Coronary artery (tissue), 2 donors: ENCODE results near the gene UBE2H.
"Not testable (repeated sequence)": the region's sequence is repeated elsewhere in the genome, so short reads cannot be mapped to it uniquely, and the experiment has no call there.

Source experiments
- DNase-seq: peaks from one replicate; pipeline ENCODE4 v3.0.0-alpha.2; 2017; ENCODE audit warnings: low spot score
- H3K27ac ChIP-seq, 2 donors: fragments of 200-600 bp; sonication (generic); one replicate each; pipeline ENCODE4 v1.5.1; 2016 to 2019
- H3K4me3 ChIP-seq: fragments of 200-600 bp; sonication (generic); 2 replicates; pipeline ENCODE4 v1.5.1; 2016; ENCODE audit warnings: mild to moderate bottlenecking, moderate library complexity
- TF ChIP-seq, protein P1 (sequence below): fragments of 200-600 bp; sonication (generic); IDR thresholded peaks from one replicate; pipeline ENCODE4 v1.5.1; 2019; ENCODE audit warnings: antibody characterized with exemption

The UBE2H gene

DNA sequence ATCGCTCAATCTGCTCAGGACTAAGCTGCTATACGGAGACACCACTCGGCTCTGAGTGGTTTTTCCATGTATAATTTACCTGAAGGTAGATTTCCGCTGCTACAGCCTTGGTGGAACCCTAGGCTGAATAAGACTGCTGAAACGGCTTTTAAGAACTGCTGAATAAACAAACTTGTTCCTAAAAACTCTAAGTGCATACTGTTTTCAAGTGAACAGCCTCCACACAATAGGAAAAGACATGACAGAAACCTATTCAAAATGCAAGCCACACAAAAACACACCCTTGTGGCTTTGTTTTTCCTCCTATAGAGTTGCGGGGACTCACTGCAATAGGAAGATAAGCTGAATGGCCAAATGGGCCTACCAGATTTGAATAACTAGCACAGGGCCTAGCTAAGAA lies 117.2 kb downstream of the UBE2H start:
- TF ChIP-seq, protein P1, sequence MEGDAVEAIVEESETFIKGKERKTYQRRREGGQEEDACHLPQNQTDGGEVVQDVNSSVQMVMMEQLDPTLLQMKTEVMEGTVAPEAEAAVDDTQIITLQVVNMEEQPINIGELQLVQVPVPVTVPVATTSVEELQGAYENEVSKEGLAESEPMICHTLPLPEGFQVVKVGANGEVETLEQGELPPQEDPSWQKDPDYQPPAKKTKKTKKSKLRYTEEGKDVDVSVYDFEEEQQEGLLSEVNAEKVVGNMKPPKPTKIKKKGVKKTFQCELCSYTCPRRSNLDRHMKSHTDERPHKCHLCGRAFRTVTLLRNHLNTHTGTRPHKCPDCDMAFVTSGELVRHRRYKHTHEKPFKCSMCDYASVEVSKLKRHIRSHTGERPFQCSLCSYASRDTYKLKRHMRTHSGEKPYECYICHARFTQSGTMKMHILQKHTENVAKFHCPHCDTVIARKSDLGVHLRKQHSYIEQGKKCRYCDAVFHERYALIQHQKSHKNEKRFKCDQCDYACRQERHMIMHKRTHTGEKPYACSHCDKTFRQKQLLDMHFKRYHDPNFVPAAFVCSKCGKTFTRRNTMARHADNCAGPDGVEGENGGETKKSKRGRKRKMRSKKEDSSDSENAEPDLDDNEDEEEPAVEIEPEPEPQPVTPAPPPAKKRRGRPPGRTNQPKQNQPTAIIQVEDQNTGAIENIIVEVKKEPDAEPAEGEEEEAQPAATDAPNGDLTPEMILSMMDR, result no peak
- DNase-seq, result no peak
- Histone ChIP-seq H3K27ac (no peak overlapping the region), H3K4me3 (no peak overlapping the region)

- DNase-seq, H3K4me3 ChIP-seq: not testable (repeated sequence)
Observed at GRCh38 chr7:129833353-129833752, 119.4 kb downstream of the UBE2H start.

GRCh38 chr7:129832701-129833227 lies 120.0 kb downstream of the UBE2H start:
- Histone ChIP-seq H3K4me3 (no peak overlapping the region), H3K27ac (no peak overlapping the region)
- TF ChIP-seq, protein P1, result no peak
- DNase-seq, result no peak

More at GRCh38 chr7:129833353-129833752, 119.4 kb downstream of the UBE2H start:
- not testable (repeated sequence) for H3K27ac ChIP-seq

DNA sequence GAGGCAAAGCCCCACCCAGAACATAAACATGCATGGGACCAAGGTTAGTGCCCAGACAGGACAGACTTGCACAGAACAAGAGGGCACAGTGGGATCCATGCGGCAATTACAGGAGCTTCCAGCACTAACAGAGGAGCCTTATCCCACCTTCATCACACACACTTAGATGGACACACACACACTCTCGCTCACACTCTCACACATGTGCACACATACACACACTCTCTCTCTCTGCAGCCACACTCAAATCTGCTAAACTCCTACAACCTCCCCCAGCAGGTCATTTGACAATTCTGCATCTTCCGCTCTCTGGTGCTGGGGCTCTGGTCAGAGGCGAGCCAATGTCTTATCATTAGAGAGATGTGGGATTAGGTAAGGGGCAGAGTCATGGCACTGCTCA lies 120.5 kb downstream of the UBE2H start:
- peak overlapping the region in 1 of 2 donors; percentile 82 for H3K27ac ChIP-seq

GRCh38 chr7:129831424-129832058 lies 121.2 kb downstream of the UBE2H start:
- no peak for DNase-seq
- TF ChIP-seq, protein P1, result no peak
- Histone ChIP-seq H3K27ac (peak overlapping the region; percentile 46 to 82), H3K4me3 (no peak overlapping the region)

More for the DNA sequence above, 120.5 kb downstream of the UBE2H start:
- TF ChIP-seq, protein P1, result no peak
- DNase-seq, result no peak
- H3K4me3 ChIP-seq, result no peak overlapping the region

GRCh38 chr7:129830949-129831348 lies 121.8 kb downstream of the UBE2H start:
- TF ChIP-seq, protein P1, result no peak
- Histone ChIP-seq H3K27ac (peak overlapping the region; percentile 46 to 82), H3K4me3 (no peak overlapping the region)
- DNase-seq, result no peak

DNA sequence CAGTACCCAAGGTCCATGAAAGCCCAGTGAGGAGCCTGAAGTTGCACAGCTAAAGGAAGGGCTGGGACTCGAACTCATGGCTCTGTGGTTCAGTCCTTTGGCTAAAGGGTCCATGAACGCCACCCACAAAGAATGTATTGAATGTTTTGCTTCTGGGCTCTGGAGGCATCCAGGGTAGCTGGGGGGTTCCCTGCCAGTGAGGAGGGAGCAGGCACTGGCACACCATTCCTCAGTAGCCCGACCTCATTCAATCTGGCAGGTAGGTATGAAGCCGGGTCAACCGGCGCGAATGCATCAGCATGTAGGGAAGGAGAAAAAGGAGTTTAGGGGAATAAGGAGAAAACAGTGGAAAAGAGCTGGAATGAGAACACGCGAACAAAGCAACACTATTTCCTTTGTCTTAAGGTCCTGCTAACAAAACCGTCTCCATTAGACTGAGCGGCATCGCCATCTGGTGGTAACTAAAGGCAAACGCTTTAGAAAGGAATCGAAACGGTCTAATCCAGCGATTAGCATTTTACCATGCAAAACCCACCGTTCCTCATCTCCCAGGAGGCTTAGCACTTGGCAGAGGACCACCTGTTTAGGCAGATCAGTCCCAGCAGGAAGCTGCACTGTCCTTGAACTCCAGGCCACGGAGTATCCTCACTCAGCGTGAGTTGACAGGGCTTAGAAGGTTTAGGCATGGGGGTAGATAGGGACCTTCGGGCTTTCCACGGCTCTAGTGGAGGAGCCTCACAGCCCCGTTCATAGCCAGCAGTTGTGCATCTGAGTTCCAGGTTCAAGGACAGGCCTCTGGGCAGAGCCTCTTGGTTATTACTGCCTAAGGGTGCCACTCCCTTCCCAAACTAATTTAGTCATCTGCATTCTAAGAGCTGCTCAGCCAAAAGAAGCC lies 122.8 kb downstream of the UBE2H start:
- Histone ChIP-seq H3K4me3 (peak overlapping the region; percentile 63), H3K27ac (peak overlapping the region; percentile 46 to 82)
- TF ChIP-seq, protein P1, result peak; percentile 53
- DNase-seq, result no peak
